Hematopoietic multipotent progenitor cell treated with erythropoietin and hydrocortisone succinate and interleukin-3 and kit ligand, for 15 days (in vitro differentiated cells): ENCODE measurements around the gene NMNAT3.

Source experiments
- DNase-seq: peaks from one replicate; pipeline ENCODE4 v3.0.0-alpha.2; 2015; ENCODE audit warnings: low spot score

Gene NMNAT3

GRCh38 chr3:139677388-139678155, at the start of gene NMNAT3:
TSS of gene NMNAT3 (minus strand) at chr3:139677972. CDS start at chr3:139627724, 50,248 bp downstream.
- peak; percentile 92 for DNase-seq

- no peak for DNase-seq
Measured at GRCh38 chr3:139721370-139721769, 43.6 kb upstream of the NMNAT3 start.

- no peak for DNase-seq
Measured at GRCh38 chr3:139718415-139718814, 40.6 kb upstream of the NMNAT3 start.

DNA sequence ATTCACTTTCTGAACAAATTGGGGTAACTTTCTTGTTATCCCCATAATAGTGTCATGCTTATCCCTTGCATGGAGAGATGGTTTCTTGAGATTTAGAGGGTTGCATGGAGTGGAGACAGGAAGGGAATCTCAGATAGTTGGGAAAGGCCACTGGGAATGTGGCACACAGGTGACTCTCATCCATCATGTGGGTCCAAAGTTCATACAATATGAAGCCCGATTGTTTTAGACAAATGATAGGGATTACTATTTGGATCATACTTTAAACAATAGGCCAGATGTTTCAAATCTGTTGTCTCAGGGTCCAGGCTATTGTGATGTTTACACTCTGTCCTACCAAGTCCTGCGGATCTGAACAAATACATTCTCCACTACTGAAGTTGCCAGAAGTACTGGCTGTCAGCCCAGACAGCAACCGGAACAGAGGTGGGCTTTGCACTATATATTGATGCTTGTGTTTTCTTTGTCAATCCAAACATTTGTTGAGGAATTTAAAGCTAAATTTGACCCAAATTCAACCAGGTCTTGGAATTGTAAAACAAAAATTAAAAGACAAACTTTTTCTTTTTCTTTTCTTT, 39.2 kb upstream of the NMNAT3 start:
- no peak for DNase-seq

- DNase-seq = no peak
Measured at GRCh38 chr3:139715743-139716360, 38.1 kb upstream of the NMNAT3 start.

DNA sequence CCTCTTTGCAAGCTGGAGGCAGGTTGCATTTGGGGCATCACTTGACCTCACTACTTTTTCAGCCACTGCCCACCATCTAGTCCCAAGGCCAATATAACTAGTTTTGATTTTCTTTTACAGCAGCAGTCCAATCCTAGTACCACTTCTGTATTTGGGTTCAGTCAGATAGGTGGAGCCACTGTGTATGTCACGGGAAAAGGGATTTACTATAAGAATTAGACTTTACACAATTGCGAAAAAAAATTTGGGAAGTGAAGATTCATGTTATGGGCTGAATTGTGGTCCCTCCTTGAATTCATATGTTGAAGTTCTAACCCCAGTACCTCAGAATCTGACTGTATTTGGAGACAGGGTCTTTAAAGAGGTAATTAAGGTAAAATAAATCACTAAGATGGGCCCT, 37.4 kb upstream of the NMNAT3 start:
- DNase-seq = no peak

GRCh38 chr3:139710212-139710611, 32.4 kb upstream of the NMNAT3 start:
- no peak for DNase-seq

- DNase-seq = no peak
Measured at GRCh38 chr3:139705631-139706030, 27.9 kb upstream of the NMNAT3 start.

GRCh38 chr3:139696314-139696604, 18.5 kb upstream of the NMNAT3 start:
- DNase-seq = no peak

- no peak for DNase-seq
Measured at GRCh38 chr3:139695426-139696313, 17.9 kb upstream of the NMNAT3 start.

DNA sequence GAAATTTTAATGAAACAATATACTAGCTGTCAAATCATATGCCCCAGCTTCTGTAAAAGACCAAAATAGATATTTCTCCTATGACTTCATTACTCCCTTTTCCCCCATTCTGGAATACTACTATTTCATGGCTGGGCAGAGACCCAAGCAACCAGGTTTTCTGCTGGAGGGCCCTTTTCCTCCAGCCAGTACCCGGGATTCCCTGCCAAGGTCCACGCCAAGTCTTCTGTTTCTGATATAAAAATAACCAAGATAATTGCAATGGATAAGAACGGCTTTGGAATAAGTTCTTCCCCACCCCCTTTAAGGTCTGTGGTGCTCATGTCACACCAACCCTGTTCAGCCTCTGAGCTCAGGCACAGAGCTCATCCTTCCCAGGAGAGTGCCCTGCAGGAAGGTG, 17.2 kb upstream of the NMNAT3 start:
- DNase-seq = no peak

GRCh38 chr3:139694542-139694941, 16.8 kb upstream of the NMNAT3 start:
- DNase-seq = no peak

- DNase-seq = no peak
Measured at GRCh38 chr3:139691619-139692018, 13.8 kb upstream of the NMNAT3 start.

DNA sequence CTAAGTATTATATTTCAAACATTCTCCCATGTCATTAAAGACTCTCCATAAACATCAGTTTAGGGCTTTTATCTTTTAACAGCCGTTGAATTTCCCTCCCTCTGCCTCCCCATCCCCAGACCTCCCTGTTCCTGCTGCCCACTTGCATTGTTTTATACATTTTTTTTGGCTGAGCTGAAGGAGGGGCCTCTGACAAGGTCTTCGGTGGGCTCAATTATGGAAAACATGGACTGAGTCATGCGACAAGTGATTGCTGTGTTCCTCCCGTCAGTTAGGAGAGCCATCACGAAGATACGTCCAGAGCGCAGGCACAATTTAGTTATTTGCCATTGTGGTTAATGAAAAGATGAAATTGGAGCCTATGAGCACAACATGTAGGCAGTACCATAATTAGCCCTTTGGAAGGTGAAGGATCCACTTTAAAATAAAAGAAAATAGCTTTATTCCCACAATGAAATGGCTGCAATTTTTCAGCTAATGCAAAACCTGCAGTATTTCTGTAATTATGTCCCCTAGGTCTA, 12.0 kb upstream of the NMNAT3 start:
- no peak for DNase-seq

DNA sequence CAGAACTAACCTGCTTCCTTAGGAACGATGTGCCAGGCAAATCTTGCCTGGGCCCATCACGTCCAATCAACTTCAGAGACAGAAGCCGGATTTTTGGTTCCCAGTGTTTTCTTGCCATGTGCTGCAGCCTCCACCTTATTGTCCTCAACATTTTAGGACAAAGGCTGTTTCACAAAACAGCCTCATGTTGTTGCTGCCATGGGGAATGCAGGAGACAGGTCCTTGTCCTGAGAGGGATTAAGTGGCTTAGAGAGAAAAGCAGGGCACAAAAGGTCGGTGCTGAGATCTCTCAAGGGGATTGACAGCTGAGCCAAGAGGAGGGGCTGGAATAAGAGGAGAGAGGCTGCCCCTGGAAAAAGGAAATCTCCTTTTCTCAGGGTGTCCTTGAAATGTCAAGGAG, 11.3 kb upstream of the NMNAT3 start:
- no peak for DNase-seq

- no peak for DNase-seq
Measured at GRCh38 chr3:139687431-139687830, 9.7 kb upstream of the NMNAT3 start.

DNA sequence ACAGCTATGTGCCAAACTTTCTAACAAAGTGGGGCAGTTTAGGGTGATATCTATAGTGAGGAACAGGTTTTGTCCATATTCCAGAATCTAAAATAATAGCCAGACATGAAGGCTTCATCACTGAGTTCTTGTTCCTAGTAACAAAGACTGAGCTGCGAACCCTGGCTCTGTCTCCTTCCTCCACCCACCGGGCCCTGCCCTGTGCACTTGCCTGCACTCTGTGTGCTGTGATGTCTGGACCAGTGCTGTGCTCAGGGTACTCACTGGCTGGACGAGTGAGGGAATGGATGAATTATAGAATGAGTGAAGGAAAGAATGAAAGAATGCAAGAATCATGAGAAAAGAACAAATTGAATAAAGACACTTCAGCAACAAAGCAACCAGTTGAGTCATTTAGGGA, 8.9 kb upstream of the NMNAT3 start:
- no peak for DNase-seq

- no peak for DNase-seq
Measured at GRCh38 chr3:139686206-139686605, 8.4 kb upstream of the NMNAT3 start.

DNA sequence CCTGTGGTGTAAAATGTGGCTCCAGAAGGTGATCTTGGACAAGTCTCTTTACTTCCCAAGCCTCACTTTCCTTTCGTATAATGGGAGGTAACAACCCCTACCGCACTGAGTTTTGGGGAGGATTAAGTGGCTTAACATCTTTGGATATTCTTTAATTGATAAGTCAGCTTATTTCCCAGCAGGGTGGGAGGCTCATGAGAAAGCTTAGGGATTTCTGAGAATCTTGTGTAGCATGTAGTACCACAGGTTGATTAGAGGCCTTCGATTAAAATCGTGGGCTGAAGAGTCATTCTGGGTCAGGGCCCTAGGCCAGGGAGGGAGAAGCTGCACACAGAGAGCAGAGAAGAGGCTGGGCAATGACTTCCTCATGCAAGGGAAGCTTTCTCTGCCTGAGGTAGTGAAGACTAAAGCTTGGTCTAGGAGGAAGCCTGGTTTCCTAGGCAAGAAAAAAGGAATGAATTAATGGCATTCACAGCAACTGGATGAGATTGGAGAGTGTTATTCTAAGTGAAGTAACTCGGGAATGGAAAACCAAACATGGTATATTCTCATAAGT, 1.5 kb upstream of the NMNAT3 start:
- no peak for DNase-seq

GRCh38 chr3:139676632-139677387, 962 bp downstream of the NMNAT3 start:
- DNase-seq = no peak

- DNase-seq = no peak
Measured at GRCh38 chr3:139676108-139676507, 1.7 kb downstream of the NMNAT3 start.
